ENCODE measurements around the gene ZNF521. TPM values are rescaled to one million over a fixed set of nuclear protein-coding genes. Genes with fewer than 3 reads are reported as not detected.

The ZNF521 gene
- total and polyA plus RNA-seq, 2 experiments from 2014 or later, result 3.1 to 9.2 TPM

GRCh38 chr18:25171334-25171733 lies 180.6 kb downstream of the ZNF521 start:
- H3K27me3 ChIP-seq (ENCODE audit: insufficient read depth), result no peaks in the 10 kb centered on the region
- H2AFZ ChIP-seq, result no peak overlapping the region
- no peak for ATAC-seq
- no peaks in the 10 kb centered on the region for H3K9me3 Mint-ChIP-seq
- no peaks in the 10 kb centered on the region for H3F3A ChIP-seq (replicated peaks; ENCODE audit: low read depth)
- no peak overlapping the region for H3K27ac ChIP-seq (ENCODE audit: low read depth)
- H3K4me2 ChIP-seq, result no peak overlapping the region
- no peaks in the 10 kb centered on the region for H3K36me3 Mint-ChIP-seq (ENCODE audit: low read depth)
- peaks cover 18% of the 10 kb centered on the region for H3K4me1 ChIP-seq (ENCODE audit: insufficient read depth)
- peaks cover 37% of the 10 kb centered on the region for H3K4me1 Mint-ChIP-seq
- TF ChIP-seq EZH2 (IDR thresholded peaks at IDR 0.05; ENCODE audit: low read depth, unreplicated experiment), result no peak
- no peak for TF ChIP-seq ETS1 (IDR thresholded peaks at IDR 0.05)
- no peak for TF ChIP-seq POLR2AphosphoS5 (IDR thresholded peaks at IDR 0.05; ENCODE audit: low read depth)
- no peak for TF ChIP-seq EZH2phosphoT487 (IDR thresholded peaks at IDR 0.05; ENCODE audit: unreplicated experiment)
- TF ChIP-seq ZNF114 (CRISPR knock-in tag; IDR thresholded peaks at IDR 0.05), result no peak
- TF ChIP-seq ZNF331 (CRISPR knock-in tag; IDR thresholded peaks at IDR 0.05; ENCODE audit: low read depth), result no peak
- TF ChIP-seq NANOG (IDR thresholded peaks at IDR 0.05; ENCODE audit: borderline replicate concordance), result no peak
- no peak for TF ChIP-seq STAT1 (IDR thresholded peaks at IDR 0.05; ENCODE audit: unreplicated experiment)
- no peak for TF ChIP-seq CREB1 (CRISPR knock-in tag; IDR thresholded peaks at IDR 0.05; ENCODE audit: low read depth)
- no peak for TF ChIP-seq ZNF462 (CRISPR knock-in tag; IDR thresholded peaks at IDR 0.05)
- no peak for TF ChIP-seq CTCF (conservative IDR thresholded peaks at IDR 0.05; ENCODE audit: low read depth in 2 of 2)
- no peak for TF ChIP-seq REST (IDR thresholded peaks at IDR 0.05; ENCODE audit: unreplicated experiment)
- TF ChIP-seq JUNB (IDR thresholded peaks at IDR 0.05; ENCODE audit: unreplicated experiment), result no peak
- H4K20me1 ChIP-seq (replicated peaks; ENCODE audit: insufficient read depth), result no peaks in the 10 kb centered on the region; the same call in 1 of the 2 replicates
- H3K4me3 ChIP-seq, result no peak overlapping the region
- H3K36me3 ChIP-seq (ENCODE audit: insufficient read depth), result no peaks in the 10 kb centered on the region
- no peak overlapping the region for H3K4me3 Mint-ChIP-seq
- H3K79me2 ChIP-seq (replicated peaks; ENCODE audit: insufficient read depth), result no peaks in the 10 kb centered on the region
- H3K9me2 ChIP-seq (ENCODE audit: insufficient read depth), result no peaks in the 10 kb centered on the region; the same call in 1 of the 2 replicates
- no peak overlapping the region for H3K27ac Mint-ChIP-seq
- no peaks in the 10 kb centered on the region for H3K27me3 Mint-ChIP-seq (ENCODE audit: insufficient read depth, low read depth, poor library complexity)
- no peak for DNase-seq (ENCODE audit: low spot score)

Data from GM23338 (cell line).